Measurements from ENCODE around the gene IL12RB1. TPM values are rescaled to one million over a fixed set of nuclear protein-coding genes. Genes with fewer than 3 reads are reported as not detected.

Gene IL12RB1
- total RNA-seq, 4 donors from 2014 or later: 0.15 to 3.5 (median 1.5) TPM

- no peak for ATAC-seq
- peaks cover 30% of the 10 kb centered on the region for H3K27me3 ChIP-seq
- no peak overlapping the region for H3K27ac ChIP-seq
- WGBS, 2 donors (ENCODE audit: low coverage in 1 of 2): 58% methylated on average over 4 of the region's 4 CpGs; no CpG with 5 or more reads in 1 of the 2 donors
- TF ChIP-seq, protein P1, sequence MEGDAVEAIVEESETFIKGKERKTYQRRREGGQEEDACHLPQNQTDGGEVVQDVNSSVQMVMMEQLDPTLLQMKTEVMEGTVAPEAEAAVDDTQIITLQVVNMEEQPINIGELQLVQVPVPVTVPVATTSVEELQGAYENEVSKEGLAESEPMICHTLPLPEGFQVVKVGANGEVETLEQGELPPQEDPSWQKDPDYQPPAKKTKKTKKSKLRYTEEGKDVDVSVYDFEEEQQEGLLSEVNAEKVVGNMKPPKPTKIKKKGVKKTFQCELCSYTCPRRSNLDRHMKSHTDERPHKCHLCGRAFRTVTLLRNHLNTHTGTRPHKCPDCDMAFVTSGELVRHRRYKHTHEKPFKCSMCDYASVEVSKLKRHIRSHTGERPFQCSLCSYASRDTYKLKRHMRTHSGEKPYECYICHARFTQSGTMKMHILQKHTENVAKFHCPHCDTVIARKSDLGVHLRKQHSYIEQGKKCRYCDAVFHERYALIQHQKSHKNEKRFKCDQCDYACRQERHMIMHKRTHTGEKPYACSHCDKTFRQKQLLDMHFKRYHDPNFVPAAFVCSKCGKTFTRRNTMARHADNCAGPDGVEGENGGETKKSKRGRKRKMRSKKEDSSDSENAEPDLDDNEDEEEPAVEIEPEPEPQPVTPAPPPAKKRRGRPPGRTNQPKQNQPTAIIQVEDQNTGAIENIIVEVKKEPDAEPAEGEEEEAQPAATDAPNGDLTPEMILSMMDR (IDR thresholded peaks at IDR 0.05): no peak
- TF ChIP-seq EP300 (IDR thresholded peaks at IDR 0.05) (no peak), POLR2A (IDR thresholded peaks at IDR 0.05) (no peak), POLR2AphosphoS5 (IDR thresholded peaks at IDR 0.05) (no peak)
- H3K4me3 ChIP-seq: no peak overlapping the region
- H3K9me3 ChIP-seq: no peaks in the 10 kb centered on the region
- H3K36me3 ChIP-seq: no peaks in the 10 kb centered on the region
- H3K4me1 ChIP-seq: no peaks in the 10 kb centered on the region
Observed at GRCh38 chr19:18073197-18073596, 13.5 kb downstream of the IL12RB1 start.

- no peak overlapping the region for H3K27ac ChIP-seq
- TF ChIP-seq POLR2AphosphoS5 (IDR thresholded peaks at IDR 0.05) (no peak), POLR2A (IDR thresholded peaks at IDR 0.05) (no peak), EP300 (IDR thresholded peaks at IDR 0.05) (no peak)
- TF ChIP-seq, protein P1 (IDR thresholded peaks at IDR 0.05): no peak
- no peak for ATAC-seq
- peaks cover 30% of the 10 kb centered on the region for H3K27me3 ChIP-seq
- H3K36me3 ChIP-seq: no peaks in the 10 kb centered on the region
- H3K4me3 ChIP-seq: no peak overlapping the region
- H3K4me1 ChIP-seq: no peaks in the 10 kb centered on the region
- 80 to 89% methylated on average over 6 of the region's 6 CpGs for WGBS, 2 donors (ENCODE audit: low coverage in 1 of 2)
- no peaks in the 10 kb centered on the region for H3K9me3 ChIP-seq
Observed at GRCh38 chr19:18072335-18072734, 14.4 kb downstream of the IL12RB1 start.

GRCh38 chr19:18070181-18070580, 16.6 kb downstream of the IL12RB1 start:
- H3K9me3 ChIP-seq: no peaks in the 10 kb centered on the region
- H3K27ac ChIP-seq: no peak overlapping the region
- no CpG with 5 or more reads among the region's 11 CpGs for WGBS, 2 donors (ENCODE audit: low coverage in 1 of 2)
- TF ChIP-seq POLR2AphosphoS5 (IDR thresholded peaks at IDR 0.05): no peak
- no peak for TF ChIP-seq EP300 (IDR thresholded peaks at IDR 0.05)
- TF ChIP-seq, protein P1 (IDR thresholded peaks at IDR 0.05): no peak
- TF ChIP-seq POLR2A (IDR thresholded peaks at IDR 0.05): no peak
- no peak overlapping the region for H3K4me3 ChIP-seq
- peaks cover 24% of the 10 kb centered on the region for H3K27me3 ChIP-seq
- no peak for ATAC-seq
- no peaks in the 10 kb centered on the region for H3K36me3 ChIP-seq
- H3K4me1 ChIP-seq: no peaks in the 10 kb centered on the region

GRCh38 chr19:18069383-18069782, 17.4 kb downstream of the IL12RB1 start:
- H3K9me3 ChIP-seq: no peaks in the 10 kb centered on the region
- WGBS, 2 donors (ENCODE audit: low coverage in 1 of 2): 89 to 95% methylated on average over 3 to 4 of the region's 15 CpGs
- H3K4me1 ChIP-seq: no peaks in the 10 kb centered on the region
- ATAC-seq: no peak
- no peaks in the 10 kb centered on the region for H3K36me3 ChIP-seq
- TF ChIP-seq POLR2A (IDR thresholded peaks at IDR 0.05): no peak
- TF ChIP-seq EP300 (IDR thresholded peaks at IDR 0.05): no peak
- no peak overlapping the region for H3K4me3 ChIP-seq
- H3K27ac ChIP-seq: no peak overlapping the region
- H3K27me3 ChIP-seq: peaks cover 32% of the 10 kb centered on the region

- Histone ChIP-seq H3K27ac (no peak overlapping the region), H3K4me1 (no peaks in the 10 kb centered on the region), H3K27me3 (peaks cover 37% of the 10 kb centered on the region), H3K9me3 (no peaks in the 10 kb centered on the region), H3K4me3 (no peak overlapping the region), H3K36me3 (no peaks in the 10 kb centered on the region)
- WGBS, 2 donors (ENCODE audit: low coverage in 1 of 2): 100% methylated on average over 2 to 4 of the region's 5 CpGs
- ATAC-seq: no peak
- TF ChIP-seq, protein P1 (IDR thresholded peaks at IDR 0.05): no peak
- TF ChIP-seq EP300 (IDR thresholded peaks at IDR 0.05): no peak
- TF ChIP-seq POLR2A (IDR thresholded peaks at IDR 0.05): no peak
- TF ChIP-seq POLR2AphosphoS5 (IDR thresholded peaks at IDR 0.05): no peak
Observed at GRCh38 chr19:18068395-18068794, 18.3 kb downstream of the IL12RB1 start.

Data from gastroesophageal sphincter (tissue), 4 donors.